Activated CD4-positive, alpha-beta T cell treated with anti-CD3 and anti-CD28 coated beads, Interleukin-2, Interleukin-4, amounts not matched to agents 100 ng/mL and 50 ng/mL, durations not matched to agents 16 hours and 8 hours (primary cell): ENCODE results near the gene AHSP.
"Not testable (repeated sequence)": the region's sequence is repeated elsewhere in the genome, so short reads cannot be mapped to it uniquely, and the experiment has no call there.

ENCODE experiments used
- DNase-seq: peaks from one replicate; pipeline ENCODE4 v3.0.0-alpha.2; 2020; ENCODE audit warnings: low spot score

AHSP gene

GRCh38 chr16:31527734-31528274 lies at the start of gene AHSP:
Gene AHSP (plus strand): TSS chr16:31527900. CDS start chr16:31528140, 240 bp downstream.
- DNase-seq, result no peak

- no peak for DNase-seq
These were observed 48.7 kb upstream of the AHSP start for GRCh38 chr16:31478956-31479355.

- no peak for DNase-seq
These were observed 47.9 kb upstream of the AHSP start for GRCh38 chr16:31479751-31480150.

- DNase-seq, result no peak
These were observed 46.7 kb upstream of the AHSP start for GRCh38 chr16:31480851-31481536.

GRCh38 chr16:31483081-31483480 lies 44.6 kb upstream of the AHSP start, which contains the start of gene SLC5A2:
Gene SLC5A2 (plus strand): TSS chr16:31483123. CDS start chr16:31483137, 14 bp downstream.
- DNase-seq, result no peak

GRCh38 chr16:31484048-31484447 lies 43.7 kb upstream of the AHSP start:
- not testable (repeated sequence) for DNase-seq

- no peak for DNase-seq
These were observed 43.1 kb upstream of the AHSP start for GRCh38 chr16:31484491-31485171.

GRCh38 chr16:31485571-31485970 lies 42.1 kb upstream of the AHSP start:
- DNase-seq, result no peak

GRCh38 chr16:31486045-31486444 lies 41.7 kb upstream of the AHSP start:
- no peak for DNase-seq

- DNase-seq, result no peak
These were observed 40.5 kb upstream of the AHSP start for GRCh38 chr16:31487071-31487719.

GRCh38 chr16:31487720-31488467 lies 39.8 kb upstream of the AHSP start:
- DNase-seq, result peak; percentile 43

- DNase-seq, result no peak
These were observed 39.0 kb upstream of the AHSP start for GRCh38 chr16:31488468-31489297.

- DNase-seq, result no peak
These were observed 38.5 kb upstream of the AHSP start for GRCh38 chr16:31489298-31489564.

GRCh38 chr16:31489616-31490584 lies 37.8 kb upstream of the AHSP start:
- DNase-seq, result no peak

GRCh38 chr16:31491778-31492418 lies 35.8 kb upstream of the AHSP start:
- DNase-seq, result no peak

- no peak for DNase-seq
These were observed 34.1 kb upstream of the AHSP start for GRCh38 chr16:31493506-31494125.

GRCh38 chr16:31496670-31497069 lies 31.0 kb upstream of the AHSP start:
- no peak for DNase-seq

- no peak for DNase-seq
These were observed 29.2 kb upstream of the AHSP start for GRCh38 chr16:31498493-31498892.

- DNase-seq, result no peak
These were observed 27.8 kb upstream of the AHSP start for GRCh38 chr16:31499928-31500327.
